Measurements from ENCODE around the gene COMTD1.

Gene COMTD1

DNA sequence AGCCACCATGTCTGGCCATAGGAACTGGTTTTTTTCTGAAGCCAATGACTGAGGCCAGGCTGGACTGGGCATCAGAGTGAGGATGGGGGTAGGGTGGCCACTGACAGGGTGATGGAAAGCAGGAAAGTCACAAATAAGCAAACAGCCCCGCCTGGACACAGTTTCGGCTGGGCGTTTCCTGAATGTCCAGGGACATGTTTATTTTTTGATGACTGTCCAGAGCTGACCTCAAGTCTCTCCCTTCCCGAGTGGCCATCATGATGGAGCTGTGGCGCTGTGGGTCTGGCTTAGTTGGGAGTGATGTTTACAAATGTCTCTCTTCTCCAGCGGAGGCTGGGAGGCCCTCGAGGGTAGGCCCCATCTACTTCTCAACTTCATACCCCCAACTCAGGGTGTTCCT lies 37.1 kb upstream of the COMTD1 start:
- Histone ChIP-seq H3K4me3 (ENCODE audit: insufficient read depth, low read length, poor library complexity, severe bottlenecking) (no peak overlapping the region), H3K9me2 (replicated peaks; ENCODE audit: insufficient read depth, low read length) (no peaks in the 10 kb centered on the region), H3K9ac (ENCODE audit: low read length) (no peak overlapping the region), H3K27ac (ENCODE audit: low read depth, low read length) (no peak overlapping the region), H3K4me2 (ENCODE audit: low read depth, low read length, poor library complexity, severe bottlenecking) (no peak overlapping the region), H2AFZ (ENCODE audit: low read depth, low read length, severe bottlenecking) (no peak overlapping the region), H3F3A (ENCODE audit: insufficient read depth) (no peaks in the 10 kb centered on the region), H3K36me3 (ENCODE audit: low read length) (no peaks in the 10 kb centered on the region), H3K9me3 (ENCODE audit: insufficient read depth, low read length) (no peaks in the 10 kb centered on the region), H3K79me2 (ENCODE audit: insufficient read depth, low read length) (no peaks in the 10 kb centered on the region), H4K20me1 (ENCODE audit: low read depth, low read length) (no peaks in the 10 kb centered on the region), H3K27me3 (ENCODE audit: low read length) (no peaks in the 10 kb centered on the region)
- no peak for TF ChIP-seq EZH2phosphoT487 (conservative IDR thresholded peaks at IDR 0.05; ENCODE audit: low read length)
- TF ChIP-seq, protein P1, sequence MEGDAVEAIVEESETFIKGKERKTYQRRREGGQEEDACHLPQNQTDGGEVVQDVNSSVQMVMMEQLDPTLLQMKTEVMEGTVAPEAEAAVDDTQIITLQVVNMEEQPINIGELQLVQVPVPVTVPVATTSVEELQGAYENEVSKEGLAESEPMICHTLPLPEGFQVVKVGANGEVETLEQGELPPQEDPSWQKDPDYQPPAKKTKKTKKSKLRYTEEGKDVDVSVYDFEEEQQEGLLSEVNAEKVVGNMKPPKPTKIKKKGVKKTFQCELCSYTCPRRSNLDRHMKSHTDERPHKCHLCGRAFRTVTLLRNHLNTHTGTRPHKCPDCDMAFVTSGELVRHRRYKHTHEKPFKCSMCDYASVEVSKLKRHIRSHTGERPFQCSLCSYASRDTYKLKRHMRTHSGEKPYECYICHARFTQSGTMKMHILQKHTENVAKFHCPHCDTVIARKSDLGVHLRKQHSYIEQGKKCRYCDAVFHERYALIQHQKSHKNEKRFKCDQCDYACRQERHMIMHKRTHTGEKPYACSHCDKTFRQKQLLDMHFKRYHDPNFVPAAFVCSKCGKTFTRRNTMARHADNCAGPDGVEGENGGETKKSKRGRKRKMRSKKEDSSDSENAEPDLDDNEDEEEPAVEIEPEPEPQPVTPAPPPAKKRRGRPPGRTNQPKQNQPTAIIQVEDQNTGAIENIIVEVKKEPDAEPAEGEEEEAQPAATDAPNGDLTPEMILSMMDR (IDR thresholded peaks at IDR 0.05; ENCODE audit: insufficient read depth, low read length, poor library complexity, severe bottlenecking) = no peak

DNA sequence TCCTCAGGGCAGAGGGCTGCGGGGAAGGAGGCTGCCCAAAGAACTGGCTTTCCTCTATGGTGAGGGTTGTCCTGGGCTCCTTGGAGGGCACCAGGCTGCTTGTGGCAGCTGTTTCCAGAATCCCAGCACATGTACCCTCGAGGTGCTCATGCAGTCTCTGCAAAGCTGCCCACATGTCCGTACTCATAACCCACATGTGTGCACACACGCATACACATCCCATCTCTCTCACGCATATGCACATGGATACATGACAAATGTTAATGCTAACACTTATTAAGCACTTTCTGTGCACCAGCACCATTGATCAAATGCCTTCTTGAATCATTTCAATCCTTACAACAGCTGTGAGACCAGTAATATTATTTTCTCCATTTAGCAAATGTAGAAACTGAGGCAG lies 36.3 kb upstream of the COMTD1 start:
- Histone ChIP-seq H3K9ac (ENCODE audit: low read length) (no peak overlapping the region), H3F3A (ENCODE audit: insufficient read depth) (no peaks in the 10 kb centered on the region), H3K79me2 (ENCODE audit: insufficient read depth, low read length) (no peaks in the 10 kb centered on the region), H3K9me2 (replicated peaks; ENCODE audit: insufficient read depth, low read length) (no peaks in the 10 kb centered on the region), H3K27ac (ENCODE audit: low read depth, low read length) (no peak overlapping the region), H3K27me3 (ENCODE audit: low read length) (no peaks in the 10 kb centered on the region), H3K36me3 (ENCODE audit: low read length) (no peaks in the 10 kb centered on the region), H3K4me3 (ENCODE audit: insufficient read depth, low read length, poor library complexity, severe bottlenecking) (no peak overlapping the region), H4K20me1 (ENCODE audit: low read depth, low read length) (no peaks in the 10 kb centered on the region), H2AFZ (ENCODE audit: low read depth, low read length, severe bottlenecking) (no peak overlapping the region), H3K4me2 (ENCODE audit: low read depth, low read length, poor library complexity, severe bottlenecking) (no peak overlapping the region), H3K9me3 (ENCODE audit: insufficient read depth, low read length) (no peaks in the 10 kb centered on the region)
- TF ChIP-seq EZH2phosphoT487 (conservative IDR thresholded peaks at IDR 0.05; ENCODE audit: low read length) = no peak
- TF ChIP-seq, protein P1 (IDR thresholded peaks at IDR 0.05; ENCODE audit: insufficient read depth, low read length, poor library complexity, severe bottlenecking) = no peak

DNA sequence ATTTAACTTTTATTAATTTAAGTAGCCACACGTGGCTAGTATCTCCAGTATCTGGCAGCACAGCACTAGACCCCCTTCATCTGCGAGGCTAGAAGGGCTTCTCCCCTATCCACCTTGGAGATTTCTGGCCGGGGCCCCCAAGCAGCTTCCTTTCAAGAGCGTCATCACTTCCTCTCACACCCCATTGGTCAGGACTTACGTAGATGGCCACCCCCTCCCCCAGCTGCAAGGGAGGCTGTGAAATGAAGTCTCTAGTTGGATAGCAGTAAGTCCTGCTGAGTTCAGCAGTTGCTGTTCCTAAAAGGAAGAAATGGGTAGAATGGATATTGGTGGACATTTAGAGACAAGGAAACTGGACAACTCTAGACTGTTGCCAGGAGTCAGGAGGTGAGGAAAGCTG lies 33.8 kb upstream of the COMTD1 start:
- Histone ChIP-seq H3K9ac (ENCODE audit: low read length) (no peak overlapping the region), H3K79me2 (ENCODE audit: insufficient read depth, low read length) (no peaks in the 10 kb centered on the region), H2AFZ (ENCODE audit: low read depth, low read length, severe bottlenecking) (no peak overlapping the region), H3K9me3 (ENCODE audit: insufficient read depth, low read length) (no peaks in the 10 kb centered on the region), H3K9me2 (replicated peaks; ENCODE audit: insufficient read depth, low read length) (no peaks in the 10 kb centered on the region), H3K4me2 (ENCODE audit: low read depth, low read length, poor library complexity, severe bottlenecking) (no peak overlapping the region), H3K27me3 (ENCODE audit: low read length) (no peaks in the 10 kb centered on the region), H3K27ac (ENCODE audit: low read depth, low read length) (no peak overlapping the region), H4K20me1 (ENCODE audit: low read depth, low read length) (no peaks in the 10 kb centered on the region), H3F3A (ENCODE audit: insufficient read depth) (no peaks in the 10 kb centered on the region), H3K36me3 (ENCODE audit: low read length) (no peaks in the 10 kb centered on the region), H3K4me3 (ENCODE audit: insufficient read depth, low read length, poor library complexity, severe bottlenecking) (no peak overlapping the region)
- TF ChIP-seq, protein P1 (IDR thresholded peaks at IDR 0.05; ENCODE audit: insufficient read depth, low read length, poor library complexity, severe bottlenecking) = no peak
- TF ChIP-seq EZH2phosphoT487 (conservative IDR thresholded peaks at IDR 0.05; ENCODE audit: low read length) = no peak

All from SU-DHL-6 (cell line).